Neural cell (in vitro differentiated cells): ENCODE results near the gene SLCO3A1. TPM values are rescaled to one million over a fixed set of nuclear protein-coding genes. Genes with fewer than 3 reads are reported as not detected.

ENCODE experiments used
- H2AFZ ChIP-seq: fragments of 200-600, 300-800 bp; sonication (generic), shearing (Covaris generic); 2 replicates; pipeline ENCODE4 v1.6.0; 2014; ENCODE audit warnings: low read depth, mild to moderate bottlenecking, antibody characterized with exemption, low read length, moderate library complexity
- H3F3A ChIP-seq: fragments of 200-600 bp; shearing (Covaris generic); 2 replicates; pipeline ENCODE4 v1.6.1; 2016; ENCODE audit warnings: mild to moderate bottlenecking, moderate library complexity, mixed read lengths, antibody characterized with exemption, low read length; ENCODE audit not compliant: insufficient read depth, poor library complexity, severe bottlenecking
- H3K27ac ChIP-seq: fragments of 200-600, 300-800 bp; sonication (generic), shearing (Covaris generic); 2 replicates; pipeline ENCODE4 v1.5.1; 2014; ENCODE audit warnings: mild to moderate bottlenecking, low read length, moderate library complexity
- H3K27me3 ChIP-seq: fragments of 300-800, 200-600 bp; sonication (generic), shearing (Covaris generic); 2 replicates; pipeline ENCODE4 v1.6.0; 2014; ENCODE audit warnings: mild to moderate bottlenecking, low read depth, low read length, moderate library complexity; ENCODE audit not compliant: insufficient read depth
- H3K36me3 ChIP-seq: fragments of 300-800, 200-600 bp; sonication (generic), shearing (Covaris generic); 2 replicates; pipeline ENCODE4 v1.5.1; 2014; ENCODE audit warnings: mild to moderate bottlenecking, antibody characterized with exemption, low read length, moderate library complexity; ENCODE audit not compliant: insufficient read depth
- H3K4me2 ChIP-seq: fragments of 300-800, 200-600 bp; sonication (generic), shearing (Covaris generic); 2 replicates; pipeline ENCODE4 v1.6.0; 2014; ENCODE audit warnings: mild to moderate bottlenecking, low read length
- H3K4me3 ChIP-seq: fragments of 300-800, 200-600 bp; sonication (generic), shearing (Covaris generic); 2 replicates; pipeline ENCODE4 v1.5.1; 2014; ENCODE audit warnings: mild to moderate bottlenecking, low read length, moderate library complexity
- H3K79me2 ChIP-seq: fragments of 200-600 bp; shearing (Covaris generic); replicated peaks from 2 replicates; pipeline ENCODE4 v1.6.0; 2014; ENCODE audit warnings: mild to moderate bottlenecking, low read length, moderate library complexity; ENCODE audit not compliant: insufficient read depth
- H3K9ac ChIP-seq: fragments of 300-800, 200-600 bp; sonication (generic), shearing (Covaris generic); 2 replicates; pipeline ENCODE4 v1.6.1; 2016; ENCODE audit warnings: mild to moderate bottlenecking, low read length, mixed read lengths
- H3K9me2 ChIP-seq: fragments of 200-600 bp; shearing (Covaris generic); 2 replicates; pipeline ENCODE4 v1.6.1; 2016; ENCODE audit warnings: mild to moderate bottlenecking, low read length, mixed read lengths; ENCODE audit not compliant: insufficient read depth
- H3K9me3 ChIP-seq: fragments of 200-600, 300-800 bp; sonication (generic), shearing (Covaris generic); 2 replicates; pipeline ENCODE4 v1.6.1; 2016; ENCODE audit warnings: mild to moderate bottlenecking, mixed run types, low read length, moderate library complexity, mixed read lengths
- H4K20me1 ChIP-seq: fragments of 200-600 bp; shearing (Covaris generic); 2 replicates; pipeline ENCODE4 v1.6.1; 2016; ENCODE audit warnings: mild to moderate bottlenecking, mixed run types; ENCODE audit not compliant: insufficient read depth
- CTCF ChIP-seq: fragments of 450-650 bp; IDR thresholded peaks from 2 replicates; pipeline ENCODE4 v1.5.1; 2014; ENCODE audit warnings: antibody characterized with exemption, mild to moderate bottlenecking, moderate library complexity; ENCODE audit not compliant: poor library complexity, severe bottlenecking
- EP300 ChIP-seq: fragments of 450-650 bp; conservative IDR thresholded peaks from 2 replicates; pipeline ENCODE4 v1.6.1; 2014; ENCODE audit warnings: antibody characterized with exemption, mild to moderate bottlenecking, moderate library complexity; ENCODE audit not compliant: poor library complexity, severe bottlenecking
- EZH2 ChIP-seq: fragments of 200-600, 300-800 bp; shearing (Covaris generic), sonication (generic); IDR thresholded peaks from 2 replicates; pipeline ENCODE4 v1.6.1; 2014; ENCODE audit warnings: antibody characterized with exemption, low read length, borderline replicate concordance, mild to moderate bottlenecking; ENCODE audit not compliant: insufficient read depth, poor library complexity, severe bottlenecking
- MXI1 ChIP-seq: fragments of 450-650 bp; conservative IDR thresholded peaks from 2 replicates; pipeline ENCODE4 v1.6.1; 2014; ENCODE audit warnings: antibody characterized with exemption, mild to moderate bottlenecking; ENCODE audit not compliant: poor library complexity, severe bottlenecking
- POLR2AphosphoS5 ChIP-seq: IDR thresholded peaks from 2 replicates; pipeline ENCODE4 v1.6.1; 2012
- RAD21 ChIP-seq: fragments of 450-650 bp; conservative IDR thresholded peaks from 2 replicates; pipeline ENCODE4 v1.6.1; 2014; ENCODE audit warnings: antibody characterized with exemption, mild to moderate bottlenecking, moderate library complexity
- SMC3 ChIP-seq: fragments of 450-650 bp; conservative IDR thresholded peaks from 2 replicates; pipeline ENCODE4 v1.6.1; 2014; ENCODE audit warnings: antibody characterized with exemption, mild to moderate bottlenecking, moderate library complexity; ENCODE audit not compliant: poor library complexity
- TAF1 ChIP-seq: IDR thresholded peaks from 2 replicates; pipeline ENCODE4 v1.6.1; 2012; ENCODE audit warnings: low read depth
- polyA plus RNA-seq: library from polyadenylated mRNA; depleted of rRNA; stranded (reverse); fragments of >200 nt; gene quantifications from 2 replicates; pipeline ENCODE4 v1.2.3, GENCODE V29; 2014
- TF ChIP-seq, protein P1 (sequence below): IDR thresholded peaks from 2 replicates; pipeline ENCODE4 v1.6.1; 2012; ENCODE audit warnings: borderline replicate concordance

Gene SLCO3A1
- polyA plus RNA-seq, 1 donor from 2014 or later = 14.2 TPM

GRCh38 chr15:91921843-91922198 lies 68.3 kb downstream of the SLCO3A1 start:
- Histone ChIP-seq H3K27me3 (no peaks in the 10 kb centered on the region), H2AFZ (no peak overlapping the region), H3F3A (no peaks in the 10 kb centered on the region), H3K27ac (no peak overlapping the region), H3K9me2 (no peaks in the 10 kb centered on the region), H3K36me3 (peaks cover 8% of the 10 kb centered on the region), H3K9ac (no peak overlapping the region), H3K4me2 (no peak overlapping the region), H3K79me2 (peaks cover 14% of the 10 kb centered on the region), H3K9me3 (no peaks in the 10 kb centered on the region), H3K4me3 (no peak overlapping the region), H4K20me1 (no peaks in the 10 kb centered on the region)
- TF ChIP-seq EP300 (no peak), CTCF (no peak), TAF1 (no peak), MXI1 (no peak), SMC3 (no peak), EZH2 (no peak), RAD21 (no peak), POLR2AphosphoS5 (no peak)
- TF ChIP-seq, protein P1, sequence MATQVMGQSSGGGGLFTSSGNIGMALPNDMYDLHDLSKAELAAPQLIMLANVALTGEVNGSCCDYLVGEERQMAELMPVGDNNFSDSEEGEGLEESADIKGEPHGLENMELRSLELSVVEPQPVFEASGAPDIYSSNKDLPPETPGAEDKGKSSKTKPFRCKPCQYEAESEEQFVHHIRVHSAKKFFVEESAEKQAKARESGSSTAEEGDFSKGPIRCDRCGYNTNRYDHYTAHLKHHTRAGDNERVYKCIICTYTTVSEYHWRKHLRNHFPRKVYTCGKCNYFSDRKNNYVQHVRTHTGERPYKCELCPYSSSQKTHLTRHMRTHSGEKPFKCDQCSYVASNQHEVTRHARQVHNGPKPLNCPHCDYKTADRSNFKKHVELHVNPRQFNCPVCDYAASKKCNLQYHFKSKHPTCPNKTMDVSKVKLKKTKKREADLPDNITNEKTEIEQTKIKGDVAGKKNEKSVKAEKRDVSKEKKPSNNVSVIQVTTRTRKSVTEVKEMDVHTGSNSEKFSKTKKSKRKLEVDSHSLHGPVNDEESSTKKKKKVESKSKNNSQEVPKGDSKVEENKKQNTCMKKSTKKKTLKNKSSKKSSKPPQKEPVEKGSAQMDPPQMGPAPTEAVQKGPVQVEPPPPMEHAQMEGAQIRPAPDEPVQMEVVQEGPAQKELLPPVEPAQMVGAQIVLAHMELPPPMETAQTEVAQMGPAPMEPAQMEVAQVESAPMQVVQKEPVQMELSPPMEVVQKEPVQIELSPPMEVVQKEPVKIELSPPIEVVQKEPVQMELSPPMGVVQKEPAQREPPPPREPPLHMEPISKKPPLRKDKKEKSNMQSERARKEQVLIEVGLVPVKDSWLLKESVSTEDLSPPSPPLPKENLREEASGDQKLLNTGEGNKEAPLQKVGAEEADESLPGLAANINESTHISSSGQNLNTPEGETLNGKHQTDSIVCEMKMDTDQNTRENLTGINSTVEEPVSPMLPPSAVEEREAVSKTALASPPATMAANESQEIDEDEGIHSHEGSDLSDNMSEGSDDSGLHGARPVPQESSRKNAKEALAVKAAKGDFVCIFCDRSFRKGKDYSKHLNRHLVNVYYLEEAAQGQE = no peak

GRCh38 chr15:91922646-91923547 lies 69.4 kb downstream of the SLCO3A1 start:
- Histone ChIP-seq H3K4me2 (no peak overlapping the region), H3K27ac (no peak overlapping the region), H3K9me3 (no peaks in the 10 kb centered on the region), H3K9me2 (no peaks in the 10 kb centered on the region), H3F3A (no peaks in the 10 kb centered on the region), H3K79me2 (peaks cover 14% of the 10 kb centered on the region), H3K27me3 (no peaks in the 10 kb centered on the region), H2AFZ (no peak overlapping the region), H4K20me1 (no peaks in the 10 kb centered on the region), H3K36me3 (no peaks in the 10 kb centered on the region), H3K4me3 (no peak overlapping the region), H3K9ac (no peak overlapping the region)
- no peak for TF ChIP-seq RAD21
- no peak for TF ChIP-seq EP300
- TF ChIP-seq, protein P1 = no peak
- no peak for TF ChIP-seq MXI1
- TF ChIP-seq CTCF = no peak
- TF ChIP-seq EZH2 = no peak
- TF ChIP-seq SMC3 = no peak
- TF ChIP-seq TAF1 = no peak
- TF ChIP-seq POLR2AphosphoS5 = no peak
